ENCODE results near the gene GNAL.

GRCh38 chr18:11719621-11720020, 30.6 kb downstream of the GNAL start:
- TF ChIP-seq POLR2A (IDR thresholded peaks at IDR 0.05) (no peak), CTCF (IDR thresholded peaks at IDR 0.05) (no peak)

All from sigmoid colon (tissue), 3 donors.